PC-9 (cell line): ENCODE measurements around the gene PRKCH. TPM values are rescaled to one million over a fixed set of nuclear protein-coding genes. Genes with fewer than 3 reads are reported as not detected.

Experiments
- BruUV-seq: library from RNA; stranded (reverse); fragments of 400-500 nt; replicated peaks from 2 replicates; lab custom pipeline; 2021; lab: Mats Ljungman, UMichigan
- CTCF ChIA-PET: fragments of 300-600 bp; sonication (Branson Sonifier 250); formaldehyde crosslinking; loops from one replicate; lab custom pipeline; 2022; ENCODE audit warnings: antibody characterized with exemption; lab: Charles Lee
- POLR2A ChIA-PET: fragments of 300-600 bp; sonication (Branson Sonifier 250); formaldehyde crosslinking; loops from one replicate; lab custom pipeline; 2022; ENCODE audit warnings: antibody characterized with exemption; ENCODE audit not compliant: unreplicated experiment; lab: Charles Lee
- DNase-seq, 2 experiments: peaks; one replicate each; pipeline versions ENCODE4 v3.0.0 to v3.0.0-alpha.2; 2015 to 2022; ENCODE audit warnings: mixed read lengths in 1 of 2
- H2AFZ ChIP-seq: fragments of 200-600 bp; sonication (generic); 2 replicates; pipeline ENCODE4 v1.8.1; 2017; ENCODE audit warnings: antibody characterized with exemption
- H3F3A ChIP-seq: fragments of 200-600 bp; sonication (generic); 2 replicates; pipeline ENCODE4 v1.8.1; 2017; ENCODE audit warnings: antibody characterized with exemption, mild to moderate bottlenecking, low read depth; ENCODE audit not compliant: insufficient read depth
- H3K27ac ChIP-seq: fragments of 200-600 bp; sonication (generic); 2 replicates; pipeline ENCODE4 v1.6.1; 2016; ENCODE audit warnings: mixed run types
- H3K27me3 ChIP-seq: fragments of 200-600 bp; sonication (generic); 2 replicates; pipeline ENCODE4 v1.6.1; 2016; ENCODE audit warnings: low read depth, mixed run types; ENCODE audit not compliant: insufficient read depth
- H3K36me3 ChIP-seq: fragments of 200-600 bp; sonication (generic); 2 replicates; pipeline ENCODE4 v1.6.1; 2016; ENCODE audit warnings: low read depth, mixed run types
- H3K4me1 ChIP-seq: fragments of 200-600 bp; sonication (generic); replicated peaks from 2 replicates; pipeline ENCODE4 v1.6.1; 2016; ENCODE audit warnings: mixed run types; ENCODE audit not compliant: insufficient read depth
- H3K4me2 ChIP-seq: fragments of 200-600 bp; sonication (generic); 2 replicates; pipeline ENCODE4 v1.6.1; 2017; ENCODE audit warnings: mixed run types
- H3K4me3 ChIP-seq: fragments of 200-600 bp; sonication (generic); 2 replicates; pipeline ENCODE4 v1.6.1; 2016; ENCODE audit warnings: mixed run types
- H3K79me2 ChIP-seq: fragments of 200-600 bp; sonication (generic); 2 replicates; pipeline ENCODE4 v1.6.1; 2017; ENCODE audit warnings: low read depth, mixed run types
- H3K9me2 ChIP-seq: fragments of 200-600 bp; sonication (generic); 2 replicates; pipeline ENCODE4 v1.8.1; 2017; ENCODE audit warnings: mild to moderate bottlenecking; ENCODE audit not compliant: insufficient read depth
- H3K9me3 ChIP-seq: fragments of 200-600 bp; sonication (generic); 2 replicates; pipeline ENCODE4 v1.8.1; 2016; ENCODE audit warnings: low read depth; ENCODE audit not compliant: insufficient read depth
- H4K20me1 ChIP-seq: fragments of 200-600 bp; sonication (generic); 2 replicates; pipeline ENCODE4 v1.8.1; 2017; ENCODE audit not compliant: insufficient read depth
- EZH2 ChIP-seq: fragments of 200-600 bp; sonication (generic); IDR thresholded peaks from 2 replicates; pipeline ENCODE4 v1.8.0; 2017; ENCODE audit warnings: antibody characterized with exemption, low read depth
- intact Hi-C: fragments of 100-400 bp; cut with micrococcal nuclease; formaldehyde crosslinking; loops from one replicate; pipeline ENCODE4 v1.10.0; 2022; ENCODE audit not compliant: unreplicated experiment
- total RNA-seq: library from RNA; stranded (reverse); gene quantifications from 2 replicates; pipeline ENCODE4 v1.2.3, GENCODE V29; 2021
- TF ChIP-seq, protein P1 (sequence below): fragments of 200-600 bp; sonication (generic); conservative IDR thresholded peaks from 2 replicates; pipeline ENCODE4 v1.6.1; 2017; ENCODE audit warnings: mixed run types, antibody characterized with exemption, mild to moderate bottlenecking, moderate library complexity

The PRKCH gene
- total RNA-seq, 1 experiment from 2014 or later: 32.4 TPM

DNA sequence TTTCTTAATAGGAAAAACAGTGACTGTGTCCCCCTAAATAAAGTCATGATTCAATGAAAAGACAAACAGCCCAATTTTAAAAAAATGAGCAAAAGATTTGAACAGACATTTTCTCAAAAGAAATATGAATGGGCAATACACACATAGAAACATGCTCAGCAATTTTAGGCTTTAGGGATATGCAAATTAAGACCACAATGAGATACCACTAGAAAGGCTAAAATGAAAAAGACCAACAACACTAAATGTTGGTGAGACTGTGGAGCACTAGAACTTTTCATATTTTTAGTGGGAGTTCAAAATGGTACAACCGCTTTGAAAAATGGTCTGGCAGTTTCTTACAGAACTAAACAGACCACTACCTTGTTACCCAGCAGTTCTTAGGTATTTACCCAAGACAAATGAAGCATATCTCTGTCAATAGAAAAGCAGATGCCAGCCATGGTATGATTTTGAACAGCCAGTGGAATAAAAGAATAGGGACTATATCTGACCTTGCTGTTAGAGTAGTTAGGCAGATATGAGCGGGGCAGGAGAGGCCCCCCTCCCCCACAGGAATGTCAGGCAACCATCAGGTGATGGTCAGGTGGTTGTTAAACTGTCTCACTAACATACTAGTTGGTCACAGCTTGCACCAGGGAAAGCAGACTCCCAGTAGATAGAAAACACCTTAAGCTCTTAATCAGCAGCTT is 108.8 kb downstream of the PRKCH start:
- Histone ChIP-seq H3K27ac (no peak overlapping the region), H3F3A (0 out of 2 replicates have a peak, but pooled peaks cover 6% of the 10 kb centered on the region), H4K20me1 (no peaks in the 10 kb centered on the region), H3K4me3 (no peak overlapping the region), H3K9me2 (no peaks in the 10 kb centered on the region), H3K9me3 (no peaks in the 10 kb centered on the region), H2AFZ (no peak overlapping the region), H3K79me2 (peaks cover 52% of the 10 kb centered on the region), H3K36me3 (no peaks in the 10 kb centered on the region), H3K27me3 (no peaks in the 10 kb centered on the region), H3K4me1 (peaks cover 26% of the 10 kb centered on the region), H3K4me2 (no peak overlapping the region)
- intact Hi-C loops: no loop called here
- ChIA-PET POLR2A (interaction anchor here (0.7 kb wide), 1 partner anchor 10 kb away, joined by 5 read pairs; no protein-coding TSS in a partner anchor), CTCF (interaction anchor here (0.6 kb wide), 1 partner anchor 11 kb away, joined by 6 read pairs; no protein-coding TSS in a partner anchor)
- TF ChIP-seq, protein P1, sequence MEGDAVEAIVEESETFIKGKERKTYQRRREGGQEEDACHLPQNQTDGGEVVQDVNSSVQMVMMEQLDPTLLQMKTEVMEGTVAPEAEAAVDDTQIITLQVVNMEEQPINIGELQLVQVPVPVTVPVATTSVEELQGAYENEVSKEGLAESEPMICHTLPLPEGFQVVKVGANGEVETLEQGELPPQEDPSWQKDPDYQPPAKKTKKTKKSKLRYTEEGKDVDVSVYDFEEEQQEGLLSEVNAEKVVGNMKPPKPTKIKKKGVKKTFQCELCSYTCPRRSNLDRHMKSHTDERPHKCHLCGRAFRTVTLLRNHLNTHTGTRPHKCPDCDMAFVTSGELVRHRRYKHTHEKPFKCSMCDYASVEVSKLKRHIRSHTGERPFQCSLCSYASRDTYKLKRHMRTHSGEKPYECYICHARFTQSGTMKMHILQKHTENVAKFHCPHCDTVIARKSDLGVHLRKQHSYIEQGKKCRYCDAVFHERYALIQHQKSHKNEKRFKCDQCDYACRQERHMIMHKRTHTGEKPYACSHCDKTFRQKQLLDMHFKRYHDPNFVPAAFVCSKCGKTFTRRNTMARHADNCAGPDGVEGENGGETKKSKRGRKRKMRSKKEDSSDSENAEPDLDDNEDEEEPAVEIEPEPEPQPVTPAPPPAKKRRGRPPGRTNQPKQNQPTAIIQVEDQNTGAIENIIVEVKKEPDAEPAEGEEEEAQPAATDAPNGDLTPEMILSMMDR: no peak
- no peak for TF ChIP-seq EZH2
- DNase-seq: no peak
- no TSS peak for BruUV-seq

DNA sequence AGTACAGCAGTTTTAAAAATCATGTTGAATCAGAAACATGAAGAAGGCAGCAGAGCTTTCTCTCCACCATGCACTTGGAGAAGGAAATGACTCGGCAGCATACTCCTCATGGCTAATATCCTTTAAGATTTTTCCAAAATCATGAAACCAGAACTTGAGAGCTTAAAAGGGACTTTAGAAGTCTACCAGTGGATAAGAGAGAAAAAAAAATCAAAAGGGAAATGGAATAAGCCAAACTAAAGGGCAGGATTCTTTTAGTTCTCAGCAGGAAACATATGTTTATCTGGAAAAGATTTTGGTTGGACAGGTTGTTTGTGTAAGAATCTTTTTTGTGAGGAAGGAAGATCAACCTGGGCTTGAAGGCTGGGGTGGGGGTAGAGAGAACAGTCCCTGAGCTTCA is 111.8 kb downstream of the PRKCH start:
- peaks cover 14% of the 10 kb centered on the region for H3F3A ChIP-seq
- H3K4me3 ChIP-seq: no peak overlapping the region
- H4K20me1 ChIP-seq: no peaks in the 10 kb centered on the region
- TF ChIP-seq EZH2: no peak
- TF ChIP-seq, protein P1: no peak
- peak overlapping the region; percentile 59 for H3K27ac ChIP-seq
- H3K27me3 ChIP-seq: no peaks in the 10 kb centered on the region
- H2AFZ ChIP-seq: 0 out of 2 replicates have a peak overlapping the region, but pooled peaks have one; percentile 43
- intact Hi-C loops: no loop called here
- H3K9me3 ChIP-seq: no peaks in the 10 kb centered on the region
- H3K36me3 ChIP-seq: no peaks in the 10 kb centered on the region
- DNase-seq: no peak
- peaks cover 57% of the 10 kb centered on the region for H3K79me2 ChIP-seq
- H3K4me2 ChIP-seq: peak overlapping the region; percentile 12; the same call in 1 of the 2 replicates
- peaks cover 40% of the 10 kb centered on the region for H3K4me1 ChIP-seq
- CTCF ChIA-PET: no interaction called here
- H3K9me2 ChIP-seq: no peaks in the 10 kb centered on the region
- POLR2A ChIA-PET: interaction anchor here (0.6 kb wide), 1 partner anchor 35 kb away, joined by 4 read pairs; no protein-coding TSS in a partner anchor
- BruUV-seq: no TSS peak

DNA sequence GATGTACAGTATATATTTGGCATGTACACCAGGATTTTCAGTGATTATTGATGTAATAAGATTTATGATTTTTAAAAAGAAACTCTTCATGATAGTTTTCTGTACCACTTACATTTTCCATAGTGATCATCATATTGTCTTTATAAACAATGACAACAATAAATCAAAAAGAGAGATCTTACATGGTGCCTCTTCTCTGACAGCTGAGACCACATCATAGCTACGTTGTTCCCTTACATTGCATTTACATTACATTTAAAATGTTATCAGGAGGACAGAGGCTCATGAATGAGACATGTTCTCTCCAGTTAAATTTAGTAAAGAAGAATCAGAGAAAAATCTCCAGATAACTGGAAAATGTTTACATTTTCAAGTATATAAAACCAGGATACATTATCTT is 112.4 kb downstream of the PRKCH start:
- Histone ChIP-seq H3K4me3 (no peak overlapping the region), H4K20me1 (no peaks in the 10 kb centered on the region)

More for the DNA sequence above, 112.4 kb downstream of the PRKCH start:
- POLR2A ChIA-PET: no interaction called here
- intact Hi-C loops: no loop called here
- Histone ChIP-seq H3K79me2 (peaks cover 55% of the 10 kb centered on the region), H3K36me3 (no peaks in the 10 kb centered on the region), H2AFZ (no peak overlapping the region), H3F3A (peaks cover 15% of the 10 kb centered on the region), H3K27ac (no peak overlapping the region), H3K4me1 (peaks cover 40% of the 10 kb centered on the region), H3K27me3 (no peaks in the 10 kb centered on the region), H3K9me2 (no peaks in the 10 kb centered on the region), H3K4me2 (no peak overlapping the region), H3K9me3 (no peaks in the 10 kb centered on the region)
- TF ChIP-seq, protein P1: no peak
- no peak for TF ChIP-seq EZH2
- no peak for DNase-seq
- BruUV-seq: no TSS peak
- CTCF ChIA-PET: no interaction called here
